H1 (cell line): ENCODE data around the gene SIX1. TPM values are rescaled to one million over a fixed set of nuclear protein-coding genes. Genes with fewer than 3 reads are reported as not detected.

Experiments
- CTCF ChIA-PET: fragments of 300-600 bp; sonication (Branson Sonifier 250); formaldehyde crosslinking; loops from one replicate; lab custom pipeline; 2021; ENCODE audit not compliant: partially characterized antibody; lab: Charles Lee
- POLR2A ChIA-PET: fragments of 300-600 bp; sonication (Branson Sonifier 250); formaldehyde crosslinking; loops from one replicate; lab custom pipeline; 2021; ENCODE audit warnings: inconsistent platforms; ENCODE audit not compliant: partially characterized antibody; lab: Charles Lee
- DNase-seq, 2 experiments: peaks; one replicate each; pipeline versions ENCODE4 v3.0.0 to v3.0.0-alpha.2; 2010 to 2022; ENCODE audit warnings: low spot score in 2 of 2, low read depth in 1 of 2, mixed read lengths in 1 of 2
- FAIRE-seq: peaks from 2 replicates; lab custom pipeline; 2011; peaks lifted over from hg19 to GRCh38; lab: Jason Lieb, UNC
- H2AFZ ChIP-seq: 2 replicates; pipeline ENCODE4 v1.8.1; 2012; ENCODE audit warnings: low read length, inconsistent platforms
- H2AK5ac ChIP-seq: 2 replicates; pipeline ENCODE4 v1.6.1; 2013; ENCODE audit warnings: low read depth, low read length
- H2BK120ac ChIP-seq: replicated peaks from 2 replicates; pipeline ENCODE3; 2013; ENCODE audit warnings: low read depth, low read length, inconsistent platforms
- H2BK12ac ChIP-seq: 2 replicates; pipeline ENCODE4 v1.6.1; 2013; ENCODE audit warnings: low read depth, low read length
- H2BK15ac ChIP-seq: 2 replicates; pipeline ENCODE4 v1.6.1; 2013; ENCODE audit warnings: low read length
- H2BK20ac ChIP-seq: 2 replicates; pipeline ENCODE4 v1.6.1; 2013; ENCODE audit warnings: low read length
- H2BK5ac ChIP-seq: 2 replicates; pipeline ENCODE4 v1.6.1; 2013; ENCODE audit warnings: low read depth, low read length
- H3K14ac ChIP-seq: 2 replicates; pipeline ENCODE4 v1.6.1; 2013; ENCODE audit warnings: inconsistent platforms; ENCODE audit not compliant: insufficient read length
- H3K18ac ChIP-seq: 2 replicates; pipeline ENCODE4 v1.6.1; 2013; ENCODE audit warnings: low read length; ENCODE audit errors: extremely low read depth
- H3K23ac ChIP-seq: 2 replicates; pipeline ENCODE4 v1.6.1; 2013; ENCODE audit warnings: inconsistent platforms; ENCODE audit not compliant: insufficient read length
- H3K23me2 ChIP-seq: 2 replicates; pipeline ENCODE4 v1.6.1; 2013; ENCODE audit warnings: low read depth, low read length
- H3K27ac ChIP-seq: 2 replicates; pipeline ENCODE4 v1.6.1; 2011; ENCODE audit warnings: low read depth, low read length, inconsistent platforms
- H3K27me3 ChIP-seq, 4 experiments: replicated peaks in 1 of 4; 1 replicate in 1 of 4; 2 replicates in 3 of 4; pipeline versions ENCODE4 v1.6.1 to v1.8.1; 2011 to 2013; ENCODE audit warnings: low read length in 3 of 4, mild to moderate bottlenecking in 3 of 4, inconsistent platforms in 2 of 4, mixed read lengths in 2 of 4, moderate library complexity in 1 of 4; ENCODE audit not compliant: control insufficient read depth in 3 of 4, insufficient read depth in 3 of 4; ENCODE audit errors: extremely low read depth in 1 of 4
- H3K36me3 ChIP-seq, 4 experiments: 2 replicates each; pipeline versions ENCODE4 v1.6.1 to v1.8.1; 2011 to 2013; ENCODE audit warnings: mild to moderate bottlenecking in 4 of 4, low read length in 3 of 4, moderate library complexity in 2 of 4, control low read depth in 1 of 4, inconsistent platforms in 1 of 4; ENCODE audit not compliant: insufficient read depth in 4 of 4, control insufficient read depth in 2 of 4
- H3K4ac ChIP-seq: replicated peaks from 2 replicates; pipeline ENCODE3; 2013; ENCODE audit warnings: low read length, low read depth, mixed read lengths, inconsistent platforms; ENCODE audit not compliant: insufficient read length
- H3K4me1 ChIP-seq, 4 experiments: replicated peaks in 1 of 4; 1 replicate in 1 of 4; 2 replicates in 3 of 4; pipeline versions ENCODE4 v1.6.1 to v1.8.1; 2011 to 2013; ENCODE audit warnings: low read length in 3 of 4, inconsistent platforms in 2 of 4, mixed read lengths in 1 of 4; ENCODE audit not compliant: insufficient read depth in 4 of 4, control insufficient read depth in 3 of 4
- H3K4me2 ChIP-seq, 2 experiments: 2 replicates each; pipeline versions ENCODE4 v1.6.1 to v1.8.1; 2011 to 2013; ENCODE audit warnings: low read depth in 2 of 2, low read length in 2 of 2, control low read depth in 1 of 2, inconsistent platforms in 1 of 2, mild to moderate bottlenecking in 1 of 2; ENCODE audit not compliant: insufficient read depth in 1 of 2
- H3K4me3 ChIP-seq, 4 experiments: fragments of 200-600, 300-600 bp in 1 of 4; sonication (generic), shearing (Covaris generic), sonication (Bioruptor Twin) in 1 of 4; 2 replicates each; pipeline versions ENCODE4 v1.5.1 to v1.8.1; 2011 to 2016; ENCODE audit warnings: low read length in 4 of 4, low read depth in 3 of 4, control low read depth in 2 of 4, inconsistent platforms in 2 of 4, mild to moderate bottlenecking in 2 of 4, mixed read lengths in 1 of 4, moderate library complexity in 1 of 4; ENCODE audit not compliant: insufficient read depth in 2 of 4; ENCODE audit errors: extremely low read depth in 1 of 4
- H3K56ac ChIP-seq: replicated peaks from 2 replicates; pipeline ENCODE3; 2013; ENCODE audit warnings: low read depth, mild to moderate bottlenecking, mixed read lengths, low read length, inconsistent platforms; ENCODE audit not compliant: insufficient read length
- H3K79me1 ChIP-seq: 2 replicates; pipeline ENCODE4 v1.6.1; 2013; ENCODE audit warnings: low read depth, low read length, control low read depth
- H3K79me2 ChIP-seq, 2 experiments: 2 replicates each; pipeline versions ENCODE4 v1.6.1 to v1.8.1; 2012 to 2013; ENCODE audit warnings: low read length in 2 of 2, mild to moderate bottlenecking in 2 of 2, inconsistent platforms in 1 of 2; ENCODE audit not compliant: insufficient read depth in 2 of 2, control insufficient read depth in 1 of 2
- H3K9ac ChIP-seq, 4 experiments: replicated peaks in 1 of 4; 1 replicate in 1 of 4; 2 replicates in 3 of 4; pipeline versions ENCODE4 v1.6.1 to v1.8.1; 2011 to 2013; ENCODE audit warnings: low read depth in 3 of 4, low read length in 3 of 4, control low read depth in 2 of 4, mild to moderate bottlenecking in 2 of 4, moderate library complexity in 2 of 4, inconsistent platforms in 1 of 4; ENCODE audit errors: extremely low read depth in 1 of 4
- H3K9me3 ChIP-seq, 2 experiments: 2 replicates each; pipeline versions ENCODE4 v1.6.1 to v1.8.1; 2012 to 2013; ENCODE audit warnings: mild to moderate bottlenecking in 2 of 2, moderate library complexity in 2 of 2, control low read depth in 1 of 2, inconsistent platforms in 1 of 2, low read depth in 1 of 2, low read length in 1 of 2, mixed read lengths in 1 of 2; ENCODE audit not compliant: insufficient read depth in 2 of 2
- H4K20me1 ChIP-seq, 2 experiments: replicated peaks in 1 of 2; 2 replicates each; pipeline versions ENCODE3 to v1.8.1; 2011 to 2013; ENCODE audit warnings: inconsistent platforms in 2 of 2, low read length in 2 of 2, mild to moderate bottlenecking in 1 of 2; ENCODE audit not compliant: insufficient read depth in 2 of 2, control insufficient read depth in 1 of 2
- H4K5ac ChIP-seq: 2 replicates; pipeline ENCODE4 v1.6.1; 2013; ENCODE audit warnings: low read length, low read depth, mixed read lengths, inconsistent platforms; ENCODE audit not compliant: insufficient read length
- H4K8ac ChIP-seq: 2 replicates; pipeline ENCODE4 v1.8.0; 2013; ENCODE audit warnings: mild to moderate bottlenecking, moderate library complexity, low read length, inconsistent platforms; ENCODE audit not compliant: insufficient read depth; ENCODE audit errors: extremely low read depth
- H4K91ac ChIP-seq: replicated peaks from 2 replicates; pipeline ENCODE3; 2013; ENCODE audit warnings: low read length, mixed read lengths, inconsistent platforms; ENCODE audit not compliant: insufficient read length
- BCL11A ChIP-seq, 2 experiments: IDR thresholded peaks; one replicate each; pipeline ENCODE4 v1.6.1; 2011; ENCODE audit warnings: low read depth in 2 of 2, low read length in 2 of 2, mild to moderate bottlenecking in 2 of 2
- BRCA1 ChIP-seq: IDR thresholded peaks from 2 replicates; pipeline ENCODE4 v1.6.1; 2012; ENCODE audit warnings: low read depth, low read length, improper control_type of control experiment
- CBX8 ChIP-seq: fragments of 300-800, 300-1000 bp; sonication (generic); IDR thresholded peaks from 2 replicates; pipeline ENCODE4 v1.7.1; 2016; ENCODE audit warnings: low read depth, low read length, borderline replicate concordance
- CTBP2 ChIP-seq: IDR thresholded peaks from 2 replicates; pipeline ENCODE4 v1.7.0; 2011; ENCODE audit warnings: borderline replicate concordance, mild to moderate bottlenecking, moderate library complexity, mixed read lengths, low read length; ENCODE audit not compliant: insufficient read depth, insufficient read length
- KDM4A ChIP-seq: IDR thresholded peaks from one replicate; pipeline ENCODE4 v1.7.1; 2012; ENCODE audit warnings: low read depth, mild to moderate bottlenecking, moderate library complexity, low read length, inconsistent platforms; ENCODE audit not compliant: severe bottlenecking
- POLR2A ChIP-seq, 2 experiments: IDR thresholded peaks; 1 replicate in 1 of 2; 2 replicates in 1 of 2; pipeline ENCODE4 v1.6.1; 2011; ENCODE audit warnings: low read depth in 2 of 2, low read length in 2 of 2, mild to moderate bottlenecking in 2 of 2; ENCODE audit errors: control extremely low read depth in 1 of 2
- RAD21 ChIP-seq, 2 experiments: IDR thresholded peaks in 1 of 2; conservative IDR thresholded peaks in 1 of 2; 2 replicates each; pipeline ENCODE4 v1.6.1; 2011; ENCODE audit warnings: low read depth in 2 of 2, low read length in 2 of 2, improper control_type of control experiment in 1 of 2, inconsistent platforms in 1 of 2, mild to moderate bottlenecking in 1 of 2, moderate library complexity in 1 of 2
- RFX5 ChIP-seq: IDR thresholded peaks from 2 replicates; pipeline ENCODE4 v1.6.1; 2011; ENCODE audit warnings: low read depth, low read length, improper control_type of control experiment, borderline replicate concordance
- SIN3A ChIP-seq, 2 experiments: IDR thresholded peaks in 1 of 2; conservative IDR thresholded peaks in 1 of 2; 2 replicates each; pipeline ENCODE4 v1.6.1; 2011 to 2012; ENCODE audit warnings: low read length in 2 of 2, improper control_type of control experiment in 1 of 2, low read depth in 1 of 2, mild to moderate bottlenecking in 1 of 2
- SP1 ChIP-seq: IDR thresholded peaks from 2 replicates; pipeline ENCODE4 v1.6.1; 2011; ENCODE audit warnings: low read depth, low read length
- SP2 ChIP-seq: IDR thresholded peaks from 2 replicates; pipeline ENCODE4 v1.6.1; 2012; ENCODE audit warnings: mild to moderate bottlenecking, low read length, inconsistent platforms
- USF2 ChIP-seq: IDR thresholded peaks from 2 replicates; pipeline ENCODE4 v1.6.1; 2011; ENCODE audit warnings: low read length, improper control_type of control experiment
- YY1 ChIP-seq: IDR thresholded peaks from 2 replicates; pipeline ENCODE4 v1.6.1; 2011; ENCODE audit warnings: low read depth, mild to moderate bottlenecking, low read length
- polyA plus RNA-seq, 7 experiments: library from polyadenylated mRNA; depleted of rRNA in 3 of 7; stranded (reverse) in 5 of 7; unstranded in 2 of 7; fragments of >200 nt in 5 of 7; fragments of 200-250 nt in 2 of 7; gene quantifications; 1 replicate in 5 of 7; 2 replicates in 1 of 7; 4 replicates in 1 of 7; pipeline versions ENCODE4 v1.2.1 to v1.2.3, GENCODE V29; 2011 to 2013; ENCODE audit warnings: missing spikeins in 2 of 7, mixed read lengths in 2 of 7
- total RNA-seq: library from RNA; stranded (reverse); fragmentation: NEBNext Ultra II Directional; extraction: Animal tissue kit (Norgen Biotek cat#: 25700); gene quantifications from 2 replicates; pipeline ENCODE4 v1.2.1, GENCODE V29; 2021

SIX1 gene
- total and polyA plus RNA-seq, 2 of the 8 experiments (the other 6 are each of a cell fraction or from before 2014, with no cell fraction given): 0.03 to 0.69 TPM

GRCh38 chr14:60596139-60596538 is 53.1 kb downstream of the SIX1 start:
- POLR2A ChIA-PET: no interaction called here
- Histone ChIP-seq H3K27ac (no peak overlapping the region), H3K27me3 (no peaks in the 10 kb centered on the region), H3K79me1 (no peaks in the 10 kb centered on the region), H3K36me3 (no peaks in the 10 kb centered on the region), H3K4me1 (peaks cover 0 to 2% (median 0%) of the 10 kb centered on the region in 4 experiments; a peak in 1 of 7 replicates), H3K23me2 (no peaks in the 10 kb centered on the region), H4K8ac (no peak overlapping the region), H4K5ac (no peak overlapping the region), H2BK15ac (no peak overlapping the region), H3K9me3 (no peaks in the 10 kb centered on the region), H3K9ac (no peak overlapping the region), H3K56ac (no peak overlapping the region), H3K4me3 (no peak overlapping the region), H3K79me2 (no peaks in the 10 kb centered on the region), H2BK20ac (no peak overlapping the region), H4K20me1 (no peaks in the 10 kb centered on the region), H3K4me2 (no peak overlapping the region), H3K4ac (no peak overlapping the region), H3K14ac (no peak overlapping the region), H4K91ac (no peak overlapping the region), H2AFZ (no peak overlapping the region), H3K18ac (no peak overlapping the region), H2BK5ac (no peak overlapping the region), H2AK5ac (no peak overlapping the region), H2BK12ac (no peak overlapping the region), H3K23ac (no peak overlapping the region), H2BK120ac (no peak overlapping the region)
- TF ChIP-seq SP2: no peak
- TF ChIP-seq RAD21 (IDR thresholded peaks at IDR 0.05 in 1 of 2, conservative IDR thresholded peaks at IDR 0.05 in 1 of 2; ENCODE audit: low read depth in 2 of 2, low read length in 2 of 2): no peak
- TF ChIP-seq SIN3A (conservative IDR thresholded peaks at IDR 0.05 in 1 of 2, IDR thresholded peaks at IDR 0.05 in 1 of 2; ENCODE audit: low read depth in 1 of 2, low read length in 2 of 2): no peak
- TF ChIP-seq KDM4A: no peak
- no peak for TF ChIP-seq USF2
- TF ChIP-seq BCL11A (IDR thresholded peaks at IDR 0.05; ENCODE audit: low read depth in 2 of 2, low read length in 2 of 2): no peak
- TF ChIP-seq RFX5: no peak
- TF ChIP-seq BRCA1: no peak
- TF ChIP-seq SP1: no peak
- TF ChIP-seq CTBP2: no peak
- TF ChIP-seq POLR2A (IDR thresholded peaks at IDR 0.05; ENCODE audit: control extremely low read depth in 1 of 2, low read depth in 2 of 2, low read length in 2 of 2): no peak
- TF ChIP-seq CBX8: no peak
- no peak for TF ChIP-seq YY1
- CTCF ChIA-PET: interaction anchor here (0.5 kb wide), 1 partner anchor 841 kb away, joined by 3 read pairs; no protein-coding TSS in a partner anchor
- no peak for DNase-seq
- no peak for FAIRE-seq
